ENCODE data around the gene TSPAN15. TPM values are rescaled to one million over a fixed set of nuclear protein-coding genes. Genes with fewer than 3 reads are reported as not detected.
"Not testable (repeated sequence)": the region's sequence is repeated elsewhere in the genome, so short reads cannot be mapped to it uniquely, and the experiment has no call there.

TSPAN15 gene
- total RNA-seq, 3 donors from 2014 or later (not counting 1 experiment from before 2014, with no cell fraction given) = 1.3 to 3.9 (median 2.1) TPM

DNA sequence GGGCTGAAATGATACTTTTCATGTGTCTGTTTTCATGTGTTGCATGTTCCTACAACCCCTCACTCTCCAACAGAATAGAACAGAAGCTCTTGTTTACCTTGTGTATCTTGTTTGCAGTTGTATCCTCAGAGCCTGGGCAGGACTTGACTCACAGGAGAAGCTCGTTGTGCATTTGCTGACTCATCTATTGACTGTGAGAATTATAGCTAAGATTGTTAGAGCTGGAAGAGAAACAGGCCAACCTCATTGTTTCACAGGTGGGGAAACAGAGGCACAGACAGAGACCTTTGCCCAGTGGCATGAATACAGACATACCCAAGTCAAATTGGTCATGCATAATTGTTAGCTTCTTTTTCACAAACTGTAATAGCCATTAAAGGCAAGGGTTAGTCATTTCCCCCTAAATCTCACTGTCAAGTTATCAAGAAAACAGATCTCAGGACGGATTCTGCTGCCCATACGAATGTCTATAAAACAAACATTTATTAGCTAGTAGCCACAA, 4.6 kb upstream of the TSPAN15 start:
- WGBS (ENCODE audit: insufficient coverage) = 32% methylated on average over 3 of the region's 3 CpGs
- H3K27ac ChIP-seq (ENCODE audit: low read length) = no peak overlapping the region
- no peak for DNase-seq

GRCh38 chr10:69449841-69450240, 1.4 kb upstream of the TSPAN15 start:
- Mint-ChIP-seq H3K27ac (peak overlapping the region in 1 of 2 donors; percentile 13), H3K27me3 (ENCODE audit: low read depth in 2 of 2) (peaks cover 10 to 20% of the 10 kb centered on the region in 2 donors), H3K36me3 (no peaks in the 10 kb centered on the region), H3K4me3 (no peak overlapping the region), H3K4me1 (peaks cover 5 to 16% of the 10 kb centered on the region in 2 donors), H3K9me3 (no peaks in the 10 kb centered on the region)
- H3K9me3 ChIP-seq (ENCODE audit: control insufficient read depth, insufficient read depth, low read length) = no peaks in the 10 kb centered on the region
- no peaks in the 10 kb centered on the region for H3K27me3 ChIP-seq (ENCODE audit: control insufficient read depth, insufficient read depth, low read length)
- DNase-seq = peak in 1 of 2 donors; percentile 76
- no peak overlapping the region for H3K4me3 ChIP-seq (ENCODE audit: low read length)
- TF ChIP-seq CTCF (IDR thresholded peaks at IDR 0.05) = peak; percentile 50
- 25% methylated on average over 1 of the region's 1 CpG for WGBS (ENCODE audit: insufficient coverage)
- ATAC-seq = peak; percentile 55 to 67 (median 59)
- H3K27ac ChIP-seq (ENCODE audit: low read length) = no peak overlapping the region
- H3K36me3 ChIP-seq (ENCODE audit: control insufficient read depth, insufficient read depth, low read length) = no peaks in the 10 kb centered on the region
- peaks cover 13% of the 10 kb centered on the region for H3K4me1 ChIP-seq (ENCODE audit: control insufficient read depth, insufficient read depth, low read length)
- intact Hi-C loops (cut with micrococcal nuclease) = no loop called here

More for the DNA sequence above, 4.6 kb upstream of the TSPAN15 start:
- intact Hi-C loops (cut with micrococcal nuclease) = no loop called here
- no peak overlapping the region for H3K4me3 Mint-ChIP-seq
- H3K4me3 ChIP-seq (ENCODE audit: low read length) = no peak overlapping the region
- H3K4me1 ChIP-seq (ENCODE audit: control insufficient read depth, insufficient read depth, low read length) = peaks cover 8% of the 10 kb centered on the region
- no peaks in the 10 kb centered on the region for H3K27me3 ChIP-seq (ENCODE audit: control insufficient read depth, insufficient read depth, low read length)
- H3K36me3 ChIP-seq (ENCODE audit: control insufficient read depth, insufficient read depth, low read length) = no peaks in the 10 kb centered on the region
- H3K27me3 Mint-ChIP-seq (ENCODE audit: low read depth in 2 of 2) = peaks cover 0 to 7% of the 10 kb centered on the region in 2 donors
- H3K4me1 Mint-ChIP-seq = peaks cover 4 to 10% of the 10 kb centered on the region in 2 donors
- no peak for TF ChIP-seq CTCF (IDR thresholded peaks at IDR 0.05)
- H3K36me3 Mint-ChIP-seq = no peaks in the 10 kb centered on the region
- H3K27ac Mint-ChIP-seq = no peak overlapping the region
- no peaks in the 10 kb centered on the region for H3K9me3 ChIP-seq (ENCODE audit: control insufficient read depth, insufficient read depth, low read length)
- H3K9me3 Mint-ChIP-seq = no peaks in the 10 kb centered on the region
- no peak for ATAC-seq

DNA sequence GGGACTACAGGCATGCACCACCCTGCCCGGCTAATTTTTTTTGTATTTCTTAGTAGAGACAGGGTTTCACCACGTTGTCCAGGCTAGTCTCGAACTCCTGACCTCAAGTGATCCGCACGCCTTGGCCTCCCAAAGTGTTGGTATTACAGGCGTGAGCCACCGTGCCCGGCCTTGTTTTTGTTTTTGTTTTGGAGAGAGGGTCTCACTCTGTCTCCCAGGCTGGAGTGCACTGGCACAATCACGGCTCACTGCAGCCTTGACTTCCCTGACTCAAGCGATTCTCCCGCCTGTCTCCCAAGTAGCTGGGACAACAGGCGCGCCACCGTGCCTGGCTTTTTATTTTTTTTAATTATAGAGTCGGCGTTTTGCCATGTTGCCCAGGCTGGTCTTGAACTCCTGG, 870 bp upstream of the TSPAN15 start:
- H3K4me3 ChIP-seq (ENCODE audit: low read length); H3K27ac ChIP-seq (ENCODE audit: low read length); intact Hi-C loops (cut with micrococcal nuclease); H3K27me3 ChIP-seq (ENCODE audit: control insufficient read depth, insufficient read depth, low read length); H3K36me3 ChIP-seq (ENCODE audit: control insufficient read depth, insufficient read depth, low read length); DNase-seq; H3K9me3 Mint-ChIP-seq; ATAC-seq; H3K27ac Mint-ChIP-seq; H3K4me3 Mint-ChIP-seq; H3K9me3 ChIP-seq (ENCODE audit: control insufficient read depth, insufficient read depth, low read length); H3K36me3 Mint-ChIP-seq: not testable (repeated sequence)
- peaks cover 13% of the 10 kb centered on the region for H3K4me1 ChIP-seq (ENCODE audit: control insufficient read depth, insufficient read depth, low read length)
- Mint-ChIP-seq H3K27me3 (ENCODE audit: low read depth in 2 of 2) (peaks cover 10 to 16% of the 10 kb centered on the region in 2 donors), H3K4me1 (peaks cover 5 to 16% of the 10 kb centered on the region in 2 donors)
- 93% methylated on average over 16 of the region's 16 CpGs for WGBS (ENCODE audit: insufficient coverage)

DNA sequence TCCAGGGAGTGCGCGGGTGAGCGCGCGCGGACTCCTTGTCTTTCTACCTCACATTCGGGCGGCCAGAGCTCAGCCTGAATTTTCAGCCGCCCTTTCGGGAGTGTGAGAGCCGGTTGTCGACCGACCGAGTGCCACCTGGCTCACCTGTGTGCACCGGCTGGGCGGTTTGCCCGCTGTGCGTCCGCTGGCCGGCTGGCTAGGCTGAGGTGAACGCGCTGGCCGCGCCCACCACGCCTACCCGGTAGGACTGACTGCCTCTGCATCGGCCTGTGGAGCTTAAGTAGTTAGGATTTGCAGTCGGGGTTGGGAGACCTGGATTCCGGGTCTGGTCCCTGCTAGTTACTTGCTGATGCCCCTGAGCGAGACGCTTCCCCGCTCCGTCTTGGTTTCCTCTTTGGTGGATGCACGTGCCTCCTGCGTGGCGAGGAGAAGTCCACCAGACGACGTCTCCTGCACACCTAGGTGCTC, 553 bp downstream of the TSPAN15 start:
- Histone ChIP-seq H3K27ac (ENCODE audit: low read length) (no peak overlapping the region), H3K9me3 (ENCODE audit: control insufficient read depth, insufficient read depth, low read length) (no peaks in the 10 kb centered on the region), H3K4me1 (ENCODE audit: control insufficient read depth, insufficient read depth, low read length) (peaks cover 13% of the 10 kb centered on the region), H3K4me3 (ENCODE audit: low read length) (peak overlapping the region; percentile 51), H3K36me3 (ENCODE audit: control insufficient read depth, insufficient read depth, low read length) (no peaks in the 10 kb centered on the region), H3K27me3 (ENCODE audit: control insufficient read depth, insufficient read depth, low read length) (no peaks in the 10 kb centered on the region)
- DNase-seq (peak in 1 of 2 donors; percentile 23), ATAC-seq (peak in 1 of 3 donors; percentile 1)
- H3K9me3 Mint-ChIP-seq = no peaks in the 10 kb centered on the region
- peaks cover 5 to 16% of the 10 kb centered on the region in 2 donors for H3K4me1 Mint-ChIP-seq
- no peak for TF ChIP-seq CTCF (IDR thresholded peaks at IDR 0.05)
- intact Hi-C loops (cut with micrococcal nuclease) = no loop called here
- peak overlapping the region; percentile 95 for H3K4me3 Mint-ChIP-seq
- WGBS (ENCODE audit: insufficient coverage) = 18% methylated on average over 38 of the region's 38 CpGs
- H3K36me3 Mint-ChIP-seq = no peaks in the 10 kb centered on the region
- H3K27ac Mint-ChIP-seq = peak overlapping the region in 1 of 2 donors; percentile 61
- H3K27me3 Mint-ChIP-seq (ENCODE audit: low read depth in 2 of 2) = peaks cover 10 to 16% of the 10 kb centered on the region in 2 donors

Measured in natural killer cell (primary cell).